Skeletal muscle tissue (tissue), 4 donors: ENCODE measurements around the gene HMGA1. TPM values are rescaled to one million over a fixed set of nuclear protein-coding genes. Genes with fewer than 3 reads are reported as not detected.

Source experiments
- H3K27ac ChIP-seq: one replicate; pipeline ENCODE4 v1.7.0; 2013; ENCODE audit warnings: mild to moderate bottlenecking, low read depth, low read length, inconsistent platforms
- H3K27me3 ChIP-seq, 3 donors: one replicate each; pipeline ENCODE4 v1.7.0; 2013; ENCODE audit warnings: low read length in 3 of 3; ENCODE audit not compliant: control insufficient read depth in 3 of 3, insufficient read depth in 3 of 3
- H3K36me3 ChIP-seq, 3 donors: one replicate each; pipeline ENCODE4 v1.7.0; 2013; ENCODE audit warnings: low read length in 3 of 3; ENCODE audit not compliant: control insufficient read depth in 3 of 3, insufficient read depth in 3 of 3
- H3K4me1 ChIP-seq, 3 donors: one replicate each; pipeline ENCODE4 v1.7.0; 2013; ENCODE audit warnings: low read length in 3 of 3, mild to moderate bottlenecking in 3 of 3; ENCODE audit not compliant: control insufficient read depth in 3 of 3, insufficient read depth in 3 of 3
- H3K4me3 ChIP-seq, 3 donors: one replicate each; pipeline ENCODE4 v1.7.0; 2013; ENCODE audit warnings: low read length in 3 of 3
- H3K9ac ChIP-seq, 3 donors: one replicate each; pipeline ENCODE4 v1.7.0; 2013; ENCODE audit warnings: low read length in 3 of 3, mild to moderate bottlenecking in 3 of 3, moderate library complexity in 2 of 3, low read depth in 1 of 3
- H3K9me3 ChIP-seq, 3 donors: one replicate each; pipeline ENCODE4 v1.7.0; 2013; ENCODE audit warnings: low read length in 3 of 3; ENCODE audit not compliant: control insufficient read depth in 3 of 3
- total RNA-seq: library from RNA; depleted of rRNA; stranded (reverse); fragments of >200 nt; gene quantifications from one replicate; pipeline ENCODE4 v1.2.3, GENCODE V29; 2014
- donor health status: Osteomylitis.

HMGA1 gene
- total RNA-seq, 1 donor from 2014 or later, result 20.4 TPM

DNA sequence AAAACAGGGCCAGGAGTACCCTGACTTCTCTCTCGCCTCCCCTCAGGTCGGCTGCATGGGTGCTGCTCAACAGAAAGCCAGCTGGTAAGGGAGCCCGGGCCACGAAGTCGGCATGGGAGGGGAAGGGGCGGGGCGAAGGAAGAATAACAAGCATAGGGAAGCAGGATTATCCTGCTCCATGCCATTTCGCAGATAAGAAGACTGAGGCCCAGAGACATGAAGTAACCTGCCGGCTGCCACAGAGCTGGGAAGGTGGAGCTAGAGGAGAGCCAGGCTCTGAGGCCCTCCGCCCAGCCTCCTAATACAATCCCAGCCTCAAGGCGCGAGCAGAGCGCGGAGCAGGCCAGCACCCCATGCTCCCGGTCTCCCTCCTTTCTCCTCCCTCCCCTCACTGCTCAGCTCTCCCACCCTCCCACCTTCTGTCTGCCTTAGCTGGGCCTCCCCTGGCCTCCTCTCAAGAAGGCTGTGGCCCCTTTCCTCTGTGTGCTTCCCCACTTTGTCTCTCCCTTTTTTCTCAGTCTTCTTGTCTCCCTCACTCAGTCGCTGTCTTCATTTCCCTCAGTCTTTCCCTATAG lies 13.2 kb upstream of the HMGA1 start:
- no peaks in the 10 kb centered on the region for H3K9me3 ChIP-seq
- peak overlapping the region; percentile 41 to 74 (median 57) for H3K9ac ChIP-seq
- peak overlapping the region; percentile 58 to 81 (median 59) for H3K4me3 ChIP-seq

GRCh38 chr6:34223956-34224940 lies 12.4 kb upstream of the HMGA1 start:
- H3K27ac ChIP-seq, result peak overlapping the region; percentile 96
- H3K27me3 ChIP-seq, result no peaks in the 10 kb centered on the region
- peak overlapping the region; percentile 89 to 94 (median 92) for H3K9ac ChIP-seq
- H3K4me1 ChIP-seq, result peaks cover 8 to 10% (median 10%) of the 10 kb centered on the region in 3 donors
- no peaks in the 10 kb centered on the region for H3K36me3 ChIP-seq
- H3K9me3 ChIP-seq, result no peaks in the 10 kb centered on the region
- H3K4me3 ChIP-seq, result peak overlapping the region; percentile 68 to 81 (median 79)

More for the DNA sequence above, 13.2 kb upstream of the HMGA1 start:
- Histone ChIP-seq H3K27ac (peak overlapping the region; percentile 39), H3K4me1 (peaks cover 7 to 10% (median 8%) of the 10 kb centered on the region in 3 donors), H3K36me3 (no peaks in the 10 kb centered on the region), H3K27me3 (no peaks in the 10 kb centered on the region)

DNA sequence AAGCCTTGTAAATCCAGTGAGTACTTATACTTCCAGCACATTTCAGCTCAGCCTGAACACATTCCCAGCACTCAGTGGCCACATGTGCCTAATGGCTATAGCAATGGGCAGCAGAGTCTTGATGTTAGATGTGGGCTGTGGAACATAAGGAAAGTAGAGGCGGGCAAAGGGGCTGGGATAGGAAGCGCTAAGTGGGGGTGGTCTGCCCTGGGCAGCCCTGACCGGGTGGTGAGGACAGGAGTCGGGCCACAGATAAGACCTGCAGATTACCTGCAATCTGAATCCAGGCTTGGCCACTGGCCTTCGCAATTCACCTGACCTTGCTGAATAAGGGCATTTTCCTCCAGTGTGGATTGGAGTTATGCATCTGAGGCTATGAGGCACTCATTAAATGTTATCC lies 11.1 kb upstream of the HMGA1 start:
- no peaks in the 10 kb centered on the region for H3K9me3 ChIP-seq
- H3K9ac ChIP-seq, result no peak overlapping the region
- H3K36me3 ChIP-seq, result no peaks in the 10 kb centered on the region
- H3K27me3 ChIP-seq, result no peaks in the 10 kb centered on the region
- no peak overlapping the region for H3K4me3 ChIP-seq
- H3K27ac ChIP-seq, result no peak overlapping the region
- peaks cover 8 to 10% (median 10%) of the 10 kb centered on the region in 3 donors for H3K4me1 ChIP-seq

DNA sequence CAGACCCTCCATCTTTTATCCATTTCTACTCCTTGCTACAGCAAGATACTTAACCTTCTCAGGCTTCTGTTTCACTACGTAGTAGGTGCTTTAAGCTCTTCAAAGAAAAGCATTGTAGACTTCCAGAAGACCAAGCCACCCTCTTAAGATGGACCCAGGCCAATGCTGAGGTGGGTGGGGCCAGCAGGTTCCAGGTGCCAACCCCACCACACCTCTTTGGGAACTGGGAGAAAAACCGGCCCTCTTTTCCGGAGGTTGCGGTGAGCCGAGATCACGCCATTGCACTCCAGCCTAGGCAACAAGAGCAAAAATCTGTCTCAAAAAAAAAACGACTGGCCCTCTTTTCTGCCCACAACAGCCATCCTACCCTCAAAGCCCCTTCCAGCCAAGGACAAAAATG lies 10.6 kb upstream of the HMGA1 start:
- H3K4me3 ChIP-seq, result no peak overlapping the region
- H3K4me1 ChIP-seq, result peaks cover 8 to 10% (median 10%) of the 10 kb centered on the region in 3 donors
- no peaks in the 10 kb centered on the region for H3K9me3 ChIP-seq
- no peaks in the 10 kb centered on the region for H3K36me3 ChIP-seq
- no peak overlapping the region for H3K9ac ChIP-seq
- H3K27ac ChIP-seq, result no peak overlapping the region
- no peaks in the 10 kb centered on the region for H3K27me3 ChIP-seq

- H3K27ac ChIP-seq, result no peak overlapping the region
- H3K9me3 ChIP-seq, result no peaks in the 10 kb centered on the region
- no peak overlapping the region for H3K9ac ChIP-seq
- no peaks in the 10 kb centered on the region for H3K36me3 ChIP-seq
- H3K27me3 ChIP-seq, result no peaks in the 10 kb centered on the region
- H3K4me3 ChIP-seq, result no peak overlapping the region
- H3K4me1 ChIP-seq, result peaks cover 8 to 10% (median 10%) of the 10 kb centered on the region in 3 donors
Measured at GRCh38 chr6:34226731-34227586, 9.7 kb upstream of the HMGA1 start.

- Histone ChIP-seq H3K27me3 (no peaks in the 10 kb centered on the region), H3K4me3 (no peak overlapping the region), H3K36me3 (no peaks in the 10 kb centered on the region), H3K9ac (no peak overlapping the region), H3K4me1 (peaks cover 8 to 10% (median 10%) of the 10 kb centered on the region in 3 donors), H3K9me3 (no peaks in the 10 kb centered on the region), H3K27ac (no peak overlapping the region)
Measured at GRCh38 chr6:34227761-34228421, 8.8 kb upstream of the HMGA1 start.

GRCh38 chr6:34229877-34230276 lies 6.8 kb upstream of the HMGA1 start:
- Histone ChIP-seq H3K4me3 (no peak overlapping the region), H3K36me3 (no peaks in the 10 kb centered on the region), H3K27me3 (no peaks in the 10 kb centered on the region), H3K27ac (no peak overlapping the region), H3K9me3 (no peaks in the 10 kb centered on the region), H3K9ac (no peak overlapping the region), H3K4me1 (peaks cover 0 to 3% (median 0%) of the 10 kb centered on the region in 3 donors)

- H3K9ac ChIP-seq, result no peak overlapping the region
Measured at GRCh38 chr6:34230653-34231371, 5.9 kb upstream of the HMGA1 start.

More at GRCh38 chr6:34230653-34231371, 5.9 kb upstream of the HMGA1 start:
- Histone ChIP-seq H3K36me3 (no peaks in the 10 kb centered on the region), H3K9me3 (no peaks in the 10 kb centered on the region), H3K4me1 (peaks cover 0 to 3% (median 0%) of the 10 kb centered on the region in 3 donors), H3K27me3 (no peaks in the 10 kb centered on the region), H3K4me3 (no peak overlapping the region), H3K27ac (no peak overlapping the region)
